Eye (tissue), 1 donor: ENCODE data around the gene COX8C.
"Not testable (repeated sequence)": the region's sequence is repeated elsewhere in the genome, so short reads cannot be mapped to it uniquely, and the experiment has no call there.

ENCODE experiments used
- DNase-seq: peaks from one replicate; pipeline ENCODE4 v3.0.0-alpha.2; 2015

COX8C gene

GRCh38 chr14:93379831-93380230 is 32.8 kb downstream of the COX8C start:
- DNase-seq = no peak

GRCh38 chr14:93381644-93382043 is 34.7 kb downstream of the COX8C start:
- DNase-seq = no peak

- not testable (repeated sequence) for DNase-seq
These were observed 37.3 kb downstream of the COX8C start for GRCh38 chr14:93384256-93384655.

GRCh38 chr14:93395231-93395630 is 48.2 kb downstream of the COX8C start:
- DNase-seq = no peak

- no peak for DNase-seq
These were observed 49.5 kb downstream of the COX8C start for GRCh38 chr14:93396456-93396855.
